Fibroblast of peridontal ligament (primary cell): ENCODE data around the gene SSBP4.
"Not testable (repeated sequence)": the region's sequence is repeated elsewhere in the genome, so short reads cannot be mapped to it uniquely, and the experiment has no call there.

ENCODE experiments used
- DNase-seq: peaks from one replicate; pipeline ENCODE4 v3.0.0-alpha.2; 2010; ENCODE audit errors: extremely low read depth

The SSBP4 gene

DNA sequence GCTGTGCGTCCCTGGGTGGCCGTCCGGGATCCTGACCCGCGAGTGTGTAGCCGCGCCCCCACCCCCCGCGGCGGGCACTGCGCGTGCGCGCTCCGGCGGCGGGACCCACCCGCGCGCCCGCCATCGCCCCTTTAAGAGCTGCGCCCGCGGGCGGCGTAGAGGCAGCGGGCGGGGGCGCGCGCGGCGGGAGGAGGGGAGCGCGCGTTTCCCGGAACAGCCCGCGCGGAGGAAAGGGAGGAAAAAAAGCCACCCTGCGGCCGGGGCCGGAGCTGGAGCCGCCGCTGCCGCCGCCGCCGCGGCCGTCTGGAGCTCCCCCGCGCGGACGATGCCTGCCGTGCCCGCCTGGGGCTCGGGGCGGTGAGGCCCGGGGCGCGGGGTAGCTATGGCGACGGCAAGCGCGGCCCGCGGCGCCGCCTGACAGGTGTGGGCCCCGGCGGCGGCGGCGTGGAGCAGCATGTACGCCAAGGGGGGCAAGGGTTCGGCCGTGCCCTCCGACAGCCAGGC is at the start of gene SSBP4:
TSS of gene SSBP4 (plus strand) at position 204 of the 504 bp plus-strand sequence. CDS start at position 455, 251 bp downstream.
- DNase-seq, result peak; percentile 63

DNA sequence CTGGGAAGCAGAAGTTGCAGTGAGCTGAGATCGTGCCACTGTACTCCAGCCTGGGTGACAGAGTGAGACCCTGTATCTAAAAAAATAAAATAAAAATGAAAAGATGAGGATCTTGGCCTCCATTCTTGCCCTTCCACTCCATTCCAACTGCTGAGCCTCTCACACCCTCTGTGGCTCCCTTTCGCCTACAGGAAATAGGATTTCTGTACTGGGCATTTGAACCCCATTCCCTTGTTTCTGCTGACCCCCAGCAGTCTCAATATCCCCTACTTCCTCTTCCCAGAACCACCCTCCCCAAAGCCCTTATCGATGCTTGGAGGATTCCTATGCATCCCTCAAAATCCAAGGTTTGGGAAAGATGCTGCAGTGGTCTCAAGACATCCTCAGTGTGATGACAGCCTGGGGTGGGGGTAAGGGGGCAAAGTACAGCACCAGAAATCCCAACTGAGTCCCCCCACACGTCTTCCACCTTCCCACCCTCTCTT is 45.7 kb upstream of the SSBP4 start:
- DNase-seq, result no peak

- peak; percentile 90 for DNase-seq
These were observed 45.1 kb upstream of the SSBP4 start for GRCh38 chr19:18373892-18374629.

DNA sequence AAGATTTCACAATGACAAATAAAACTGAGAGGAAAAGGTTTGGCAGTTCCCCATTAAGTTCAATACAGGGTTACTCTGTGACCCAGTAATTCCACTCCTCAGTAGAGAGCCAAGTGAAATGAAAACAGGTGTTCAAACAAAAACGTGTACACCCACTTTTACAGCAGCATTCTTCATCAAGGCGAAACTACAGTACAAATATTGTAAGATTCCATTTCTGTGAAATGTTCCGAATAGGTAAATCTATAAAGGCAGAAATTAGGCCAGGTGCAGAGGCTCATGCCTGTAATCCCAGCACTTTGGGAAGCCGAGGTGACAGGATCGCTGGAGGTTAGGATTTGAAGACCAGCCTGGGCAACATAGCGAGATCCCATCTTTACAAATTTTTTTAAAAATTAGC is 42.2 kb upstream of the SSBP4 start:
- no peak for DNase-seq

DNA sequence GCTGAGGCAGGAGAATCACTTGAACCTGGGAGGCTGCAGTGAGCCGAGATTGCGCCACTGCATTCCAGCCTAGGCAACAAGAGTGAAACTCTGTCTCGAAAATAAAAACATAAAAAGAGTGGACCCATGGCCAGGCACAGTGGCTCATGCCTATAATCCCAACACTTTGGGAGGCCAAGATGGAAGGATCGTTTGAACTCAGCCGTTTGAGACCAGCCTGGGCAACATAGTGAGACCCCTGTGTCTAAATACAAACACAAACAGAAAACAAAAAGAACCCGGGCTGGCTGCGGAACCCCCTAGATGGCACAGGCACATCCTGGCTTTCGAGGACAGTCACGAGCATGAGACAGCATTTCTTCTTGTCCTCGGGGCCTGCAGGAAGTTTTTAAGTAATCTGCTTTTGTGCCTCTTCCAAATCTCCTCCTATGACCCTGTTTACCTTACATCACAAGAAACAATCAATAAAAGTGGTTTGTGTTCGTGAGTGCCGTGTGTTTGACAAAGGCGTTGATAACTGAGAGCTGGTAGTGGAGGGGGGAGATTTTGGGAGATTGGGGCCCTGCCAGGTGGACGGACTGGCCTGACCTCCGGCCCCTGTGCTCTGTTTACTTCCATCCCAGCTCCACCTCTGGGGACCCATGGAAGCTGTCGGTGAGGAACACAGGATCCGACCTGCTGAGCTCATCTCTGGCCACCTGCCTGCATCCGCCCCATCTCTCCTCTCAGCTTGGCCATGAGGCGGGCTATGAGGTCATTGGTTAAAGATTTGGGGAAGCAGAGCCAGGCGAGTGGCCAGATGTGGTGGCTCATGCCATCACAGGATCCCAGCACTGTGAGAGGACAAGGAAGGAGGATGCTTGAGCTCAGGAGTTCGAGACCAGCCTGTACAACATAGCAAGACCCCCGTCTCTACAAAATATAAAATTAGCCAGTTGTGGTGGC is 39.1 kb upstream of the SSBP4 start:
- peak; percentile 85 for DNase-seq

DNA sequence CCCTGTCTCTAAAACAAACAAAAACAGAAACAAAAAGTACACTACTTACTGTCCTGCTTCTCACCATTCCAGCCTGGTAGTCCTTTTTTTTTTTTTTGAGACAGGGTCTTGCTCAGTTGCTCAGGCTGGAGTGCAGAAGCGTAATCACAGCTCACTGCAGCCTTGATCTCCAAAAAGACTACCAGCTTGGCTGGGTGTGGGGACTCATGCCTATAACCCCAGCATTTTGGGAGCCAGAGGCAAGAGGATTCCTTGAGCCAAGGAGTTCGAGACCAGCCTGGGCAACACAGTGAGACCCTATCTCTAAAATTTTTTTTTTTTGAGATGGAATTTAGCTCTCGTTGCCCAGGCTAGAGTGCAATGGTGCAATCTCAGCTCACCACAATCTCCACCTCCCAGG is 38.4 kb upstream of the SSBP4 start:
- DNase-seq, result no peak

GRCh38 chr19:18383622-18384021 is 35.6 kb upstream of the SSBP4 start:
- not testable (repeated sequence) for DNase-seq

DNA sequence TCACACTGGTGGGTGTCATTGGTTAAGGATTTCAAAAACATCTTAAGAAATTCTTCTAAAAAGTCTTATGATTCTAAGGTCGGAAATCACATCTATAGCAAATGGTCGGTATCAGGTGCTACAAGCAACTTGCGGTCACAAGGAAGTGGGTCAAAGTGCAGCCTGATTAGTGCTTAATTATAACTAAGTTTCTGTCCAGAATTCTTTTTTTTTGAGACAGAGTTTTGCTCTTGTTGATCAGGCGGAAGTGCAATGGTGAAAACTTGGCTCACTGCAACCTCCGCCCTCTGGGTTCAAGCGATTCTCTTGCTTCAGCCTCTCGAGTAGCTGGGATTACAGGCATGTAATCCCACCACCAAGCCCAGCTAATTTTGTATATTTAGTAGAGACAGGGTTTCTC is 34.4 kb upstream of the SSBP4 start:
- DNase-seq, result no peak

- DNase-seq, result no peak
These were observed 33.9 kb upstream of the SSBP4 start for GRCh38 chr19:18385359-18385674.

DNA sequence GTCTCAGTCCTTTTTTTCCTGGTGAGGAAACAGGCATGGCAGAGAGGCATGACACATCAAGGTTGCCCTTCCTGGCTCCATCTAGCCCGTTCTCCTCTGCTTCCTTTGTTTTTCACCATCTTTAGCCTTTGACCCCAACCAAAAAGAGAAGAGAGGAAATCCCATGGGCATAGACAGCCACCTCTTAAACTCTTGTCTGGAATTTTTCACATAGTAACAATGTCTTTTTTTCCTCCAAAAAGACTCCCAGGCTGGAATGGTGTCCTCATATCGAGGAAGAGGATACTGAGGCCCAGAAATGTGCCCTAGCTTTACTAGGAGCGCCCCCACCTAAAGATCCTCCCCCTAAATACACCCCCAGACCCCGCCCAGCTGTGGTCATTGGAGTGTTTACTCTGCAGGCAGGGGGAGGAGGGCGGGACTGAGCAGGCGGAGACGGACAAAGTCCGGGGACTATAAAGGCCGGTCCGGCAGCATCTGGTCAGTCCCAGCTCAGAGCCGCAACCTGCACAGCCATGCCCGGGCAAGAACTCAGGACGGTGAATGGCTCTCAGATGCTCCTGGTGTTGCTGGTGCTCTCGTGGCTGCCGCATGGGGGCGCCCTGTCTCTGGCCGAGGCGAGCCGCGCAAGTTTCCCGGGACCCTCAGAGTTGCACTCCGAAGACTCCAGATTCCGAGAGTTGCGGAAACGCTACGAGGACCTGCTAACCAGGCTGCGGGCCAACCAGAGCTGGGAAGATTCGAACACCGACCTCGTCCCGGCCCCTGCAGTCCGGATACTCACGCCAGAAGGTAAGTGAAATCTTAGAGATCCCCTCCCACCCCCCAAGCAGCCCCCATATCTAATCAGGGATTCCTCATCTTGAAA is 33.3 kb upstream of the SSBP4 start, which contains the start of gene GDF15:
TSS of gene GDF15 (plus strand) at position 484 of the 868 bp plus-strand sequence. CDS start at position 516, 32 bp downstream.
- peak; percentile 87 for DNase-seq

DNA sequence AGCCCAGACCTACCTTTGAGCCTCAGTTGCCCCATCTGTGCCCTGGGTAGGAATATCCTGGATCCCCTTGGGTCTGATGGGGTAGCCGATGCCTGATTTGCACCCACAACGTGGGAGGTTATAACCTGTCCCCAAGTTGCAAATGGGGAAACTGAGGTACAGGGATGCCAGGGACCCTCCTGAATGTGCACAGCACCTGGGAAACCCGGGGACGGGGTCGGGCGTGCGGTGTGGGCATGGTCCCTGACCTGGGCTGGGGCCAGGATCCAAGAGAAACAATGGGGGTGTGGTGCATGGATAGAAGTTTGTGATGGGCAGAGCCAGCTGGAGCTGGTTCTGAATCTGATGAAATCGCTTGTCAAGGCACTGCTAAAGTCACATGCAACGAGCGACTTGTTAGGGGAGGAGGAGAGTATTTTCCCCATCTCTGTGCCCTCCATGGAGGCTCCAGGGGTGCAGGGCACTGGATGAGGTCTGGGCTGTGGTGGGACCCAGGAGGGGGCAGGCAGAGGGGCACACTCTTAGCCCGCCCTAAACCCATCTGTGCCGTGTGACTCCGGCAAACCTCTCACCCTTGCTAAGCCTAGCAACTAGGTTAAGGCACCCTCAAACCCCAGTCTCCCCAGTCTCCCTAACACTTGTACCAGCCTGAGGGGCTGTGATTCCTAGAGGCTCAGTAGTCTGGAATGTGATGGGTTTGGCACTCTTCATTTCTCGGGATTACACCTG is 32.5 kb upstream of the SSBP4 start:
- peak; percentile 76 for DNase-seq

DNA sequence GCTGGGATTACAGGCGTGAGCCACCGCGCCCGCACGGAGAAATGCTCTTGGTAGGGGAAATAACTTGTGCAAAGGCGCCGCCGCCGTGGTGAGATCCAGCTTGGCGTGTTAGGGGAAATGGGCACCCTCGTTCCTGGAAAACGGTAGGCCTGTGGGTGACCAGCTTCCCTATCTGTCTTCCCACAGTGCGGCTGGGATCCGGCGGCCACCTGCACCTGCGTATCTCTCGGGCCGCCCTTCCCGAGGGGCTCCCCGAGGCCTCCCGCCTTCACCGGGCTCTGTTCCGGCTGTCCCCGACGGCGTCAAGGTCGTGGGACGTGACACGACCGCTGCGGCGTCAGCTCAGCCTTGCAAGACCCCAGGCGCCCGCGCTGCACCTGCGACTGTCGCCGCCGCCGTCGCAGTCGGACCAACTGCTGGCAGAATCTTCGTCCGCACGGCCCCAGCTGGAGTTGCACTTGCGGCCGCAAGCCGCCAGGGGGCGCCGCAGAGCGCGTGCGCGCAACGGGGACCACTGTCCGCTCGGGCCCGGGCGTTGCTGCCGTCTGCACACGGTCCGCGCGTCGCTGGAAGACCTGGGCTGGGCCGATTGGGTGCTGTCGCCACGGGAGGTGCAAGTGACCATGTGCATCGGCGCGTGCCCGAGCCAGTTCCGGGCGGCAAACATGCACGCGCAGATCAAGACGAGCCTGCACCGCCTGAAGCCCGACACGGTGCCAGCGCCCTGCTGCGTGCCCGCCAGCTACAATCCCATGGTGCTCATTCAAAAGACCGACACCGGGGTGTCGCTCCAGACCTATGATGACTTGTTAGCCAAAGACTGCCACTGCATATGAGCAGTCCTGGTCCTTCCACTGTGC is 30.9 kb upstream of the SSBP4 start:
- no peak for DNase-seq

DNA sequence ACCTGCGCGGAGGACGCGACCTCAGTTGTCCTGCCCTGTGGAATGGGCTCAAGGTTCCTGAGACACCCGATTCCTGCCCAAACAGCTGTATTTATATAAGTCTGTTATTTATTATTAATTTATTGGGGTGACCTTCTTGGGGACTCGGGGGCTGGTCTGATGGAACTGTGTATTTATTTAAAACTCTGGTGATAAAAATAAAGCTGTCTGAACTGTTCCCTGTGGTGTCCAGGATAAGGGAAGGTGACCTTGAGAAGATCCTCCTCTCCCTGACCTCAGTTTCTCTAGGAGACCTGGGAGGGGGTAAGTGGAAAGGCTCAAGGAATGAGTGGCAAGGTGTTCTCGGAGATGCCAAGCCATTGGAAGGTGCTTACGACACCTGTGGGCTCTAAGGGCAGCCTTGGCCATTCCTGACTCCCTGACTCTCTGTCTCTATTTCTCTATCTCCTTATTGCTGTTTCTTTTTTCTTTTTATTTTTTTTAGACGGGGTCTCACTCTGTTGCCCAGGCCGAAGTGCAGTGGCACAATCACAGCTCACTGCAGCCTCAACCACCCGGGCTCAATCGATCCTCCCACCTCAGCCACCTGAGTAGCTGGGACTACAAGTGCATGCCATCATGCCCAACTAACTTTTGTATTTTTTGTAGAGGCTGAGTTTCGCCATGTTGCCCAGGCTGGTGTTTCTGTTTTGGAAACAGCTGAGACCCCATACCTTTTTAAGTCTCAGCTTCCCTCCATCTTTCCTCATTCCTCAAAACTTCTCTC is 30.1 kb upstream of the SSBP4 start:
- DNase-seq, result no peak

GRCh38 chr19:18389726-18390064 is 29.5 kb upstream of the SSBP4 start:
- no peak for DNase-seq

- DNase-seq, result no peak
These were observed 28.9 kb upstream of the SSBP4 start for GRCh38 chr19:18390065-18390907.

- DNase-seq, result no peak
These were observed 27.6 kb upstream of the SSBP4 start for GRCh38 chr19:18391509-18392075.

DNA sequence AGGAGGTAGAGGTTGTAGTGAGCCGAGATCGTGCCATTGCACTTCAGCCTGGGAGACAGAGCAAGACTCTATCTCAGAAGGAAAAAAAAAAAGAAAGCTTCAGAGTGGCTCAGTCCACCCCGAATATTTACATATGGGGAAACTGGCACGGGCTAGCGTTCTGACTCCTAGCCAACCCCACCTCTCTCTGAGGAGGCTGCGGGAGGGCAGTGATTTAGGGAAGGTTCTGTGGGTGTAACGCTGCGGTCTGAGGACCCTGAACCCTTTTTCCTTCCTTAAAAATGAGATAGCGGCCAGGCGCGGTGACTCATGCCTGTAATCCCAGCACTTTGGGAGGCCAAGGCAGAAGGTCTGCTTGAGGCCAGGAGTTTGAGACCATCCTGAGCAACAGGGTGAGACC is 26.8 kb upstream of the SSBP4 start:
- DNase-seq, result no peak

DNA sequence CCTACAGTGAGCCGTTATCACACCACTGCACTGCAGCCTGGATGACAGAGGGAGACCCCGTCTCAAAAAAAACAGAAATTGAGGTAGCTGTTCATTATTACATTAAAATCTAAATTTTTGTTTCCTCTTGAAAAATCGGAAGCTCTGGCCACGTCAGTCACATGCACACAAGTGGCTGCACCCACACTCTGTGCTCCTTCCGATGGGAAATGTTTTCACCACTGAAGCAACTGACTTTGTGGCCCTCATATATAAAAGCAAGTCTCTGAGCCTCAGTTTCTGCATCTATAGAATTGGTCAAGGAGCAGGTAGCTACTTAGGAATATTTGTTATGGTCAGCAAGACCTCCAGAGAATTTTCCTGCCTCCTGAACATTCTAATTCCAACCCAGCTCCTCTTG is 26.3 kb upstream of the SSBP4 start:
- no peak for DNase-seq
